Loucy (cell line): ENCODE data around the gene SPEG.

ENCODE experiments used
- EZH2phosphoT487 ChIP-seq: fragments of 200-600 bp; IDR thresholded peaks from 2 replicates; pipeline ENCODE4 v1.6.1; 2018; ENCODE audit warnings: antibody characterized with exemption, mild to moderate bottlenecking, moderate library complexity, borderline replicate concordance
- TF ChIP-seq, protein P1 (sequence below): fragments of 200-600 bp; sonication (generic); conservative IDR thresholded peaks from 2 replicates; pipeline ENCODE4 v1.5.1; 2014; ENCODE audit warnings: mild to moderate bottlenecking, antibody characterized with exemption, low read length

DNA sequence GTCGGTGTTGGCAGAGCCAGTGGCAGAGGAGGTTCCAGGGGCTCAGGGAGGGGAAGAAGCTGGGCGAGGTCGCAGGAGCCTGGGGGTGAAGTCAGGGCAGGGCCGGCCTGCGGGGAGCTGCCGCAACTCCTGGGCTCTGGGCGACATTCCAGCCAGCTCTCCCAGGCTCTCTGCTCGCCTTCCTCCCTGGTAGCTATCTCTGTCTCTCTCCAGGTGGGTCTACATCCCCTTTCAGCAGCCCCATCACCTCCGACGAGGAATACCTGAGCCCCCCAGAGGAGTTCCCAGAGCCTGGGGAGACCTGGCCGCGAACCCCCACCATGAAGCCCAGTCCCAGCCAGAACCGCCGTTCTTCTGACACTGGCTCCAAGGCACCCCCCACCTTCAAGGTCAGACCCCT lies 27.0 kb downstream of the SPEG start:
- TF ChIP-seq, protein P1, sequence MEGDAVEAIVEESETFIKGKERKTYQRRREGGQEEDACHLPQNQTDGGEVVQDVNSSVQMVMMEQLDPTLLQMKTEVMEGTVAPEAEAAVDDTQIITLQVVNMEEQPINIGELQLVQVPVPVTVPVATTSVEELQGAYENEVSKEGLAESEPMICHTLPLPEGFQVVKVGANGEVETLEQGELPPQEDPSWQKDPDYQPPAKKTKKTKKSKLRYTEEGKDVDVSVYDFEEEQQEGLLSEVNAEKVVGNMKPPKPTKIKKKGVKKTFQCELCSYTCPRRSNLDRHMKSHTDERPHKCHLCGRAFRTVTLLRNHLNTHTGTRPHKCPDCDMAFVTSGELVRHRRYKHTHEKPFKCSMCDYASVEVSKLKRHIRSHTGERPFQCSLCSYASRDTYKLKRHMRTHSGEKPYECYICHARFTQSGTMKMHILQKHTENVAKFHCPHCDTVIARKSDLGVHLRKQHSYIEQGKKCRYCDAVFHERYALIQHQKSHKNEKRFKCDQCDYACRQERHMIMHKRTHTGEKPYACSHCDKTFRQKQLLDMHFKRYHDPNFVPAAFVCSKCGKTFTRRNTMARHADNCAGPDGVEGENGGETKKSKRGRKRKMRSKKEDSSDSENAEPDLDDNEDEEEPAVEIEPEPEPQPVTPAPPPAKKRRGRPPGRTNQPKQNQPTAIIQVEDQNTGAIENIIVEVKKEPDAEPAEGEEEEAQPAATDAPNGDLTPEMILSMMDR = no peak
- TF ChIP-seq EZH2phosphoT487 = no peak
